NCI-H1092 (cell line): ENCODE results near the gene TMEM132E.
A peak's percentile ranks its signal among the peaks of the same experiment; 100 is the strongest.

Source experiments
- DNase-seq: peaks from one replicate; lab custom pipeline; 2025; lab: John Stamatoyannopoulos, UW

TMEM132E gene

GRCh38 chr17:34665819-34666763 is 86.7 kb downstream of the TMEM132E start:
- peak; percentile 29 for DNase-seq

- DNase-seq: no peak
Measured at GRCh38 chr17:34667656-34668055, 88.3 kb downstream of the TMEM132E start.

GRCh38 chr17:34668206-34668605 is 88.8 kb downstream of the TMEM132E start:
- DNase-seq: no peak

GRCh38 chr17:34669511-34669910 is 90.1 kb downstream of the TMEM132E start:
- no peak for DNase-seq

GRCh38 chr17:34670618-34671017 is 91.2 kb downstream of the TMEM132E start:
- no peak for DNase-seq

GRCh38 chr17:34671191-34671590 is 91.8 kb downstream of the TMEM132E start:
- DNase-seq: no peak

GRCh38 chr17:34672176-34672785 is 92.9 kb downstream of the TMEM132E start:
- DNase-seq: no peak

- DNase-seq: no peak
Measured at GRCh38 chr17:34673516-34673915, 94.1 kb downstream of the TMEM132E start.

GRCh38 chr17:34673995-34674890 is 94.9 kb downstream of the TMEM132E start:
- peak; percentile 66 for DNase-seq

- DNase-seq: no peak
Measured at GRCh38 chr17:34675143-34675542, 95.8 kb downstream of the TMEM132E start.

GRCh38 chr17:34675605-34676004 is 96.2 kb downstream of the TMEM132E start:
- no peak for DNase-seq

GRCh38 chr17:34680151-34680550 is 100.8 kb downstream of the TMEM132E start:
- no peak for DNase-seq

GRCh38 chr17:34682305-34682704 is 102.9 kb downstream of the TMEM132E start:
- no peak for DNase-seq

- no peak for DNase-seq
Measured at GRCh38 chr17:34683390-34683789, 104.0 kb downstream of the TMEM132E start.
